ENCODE measurements around the gene KLHDC2.

KLHDC2 gene

GRCh38 chr14:49820176-49820575 lies 52.2 kb downstream of the KLHDC2 start:
- Histone ChIP-seq H3K27ac (ENCODE audit: low read depth, low read length) (no peak overlapping the region), H3K4ac (ENCODE audit: low read depth, low read length) (no peak overlapping the region), H2AFZ (ENCODE audit: insufficient read depth, low read length, poor library complexity) (no peak overlapping the region), H3K36me3 (ENCODE audit: control insufficient read depth in 1 of 2, insufficient read depth in 2 of 2, low read length in 2 of 2) (peaks cover 37 to 40% of the 10 kb centered on the region in 2 experiments), H3K18ac (ENCODE audit: low read length) (no peak overlapping the region), H3K14ac (ENCODE audit: low read length) (no peak overlapping the region), H3K4me2 (ENCODE audit: low read length) (no peak overlapping the region), H2AK5ac (ENCODE audit: low read length) (no peak overlapping the region), H3K23ac (ENCODE audit: low read length) (no peak overlapping the region), H3K27me3 (ENCODE audit: insufficient read depth, low read length) (no peaks in the 10 kb centered on the region), H2BK120ac (ENCODE audit: insufficient read depth, low read length, poor library complexity) (no peak overlapping the region), H3K4me1 (ENCODE audit: control insufficient read depth in 1 of 2, insufficient read depth in 2 of 2, low read length in 2 of 2) (no peaks in the 10 kb centered on the region), H3K79me1 (ENCODE audit: low read length) (no peaks in the 10 kb centered on the region), H3K4me3 (ENCODE audit: low read depth, low read length) (no peak overlapping the region), H3K79me2 (ENCODE audit: control insufficient read depth, insufficient read depth, low read length, poor library complexity) (no peaks in the 10 kb centered on the region), H4K91ac (ENCODE audit: low read depth, low read length) (no peak overlapping the region), H2BK5ac (ENCODE audit: low read depth, low read length, poor library complexity) (no peak overlapping the region), H4K12ac (ENCODE audit: low read depth, low read length) (no peak overlapping the region), H2BK12ac (ENCODE audit: low read length) (no peak overlapping the region), H3K9ac (ENCODE audit: low read length) (no peak overlapping the region), H3K9me3 (ENCODE audit: insufficient read depth, low read depth, low read length) (no peaks in the 10 kb centered on the region), H4K8ac (ENCODE audit: low read depth, low read length) (no peak overlapping the region)
- DNase-seq = no peak
- WGBS (ENCODE audit: extremely low coverage, insufficient coverage, insufficient read length) = no CpG with 5 or more reads among the region's 12 CpGs

DNA sequence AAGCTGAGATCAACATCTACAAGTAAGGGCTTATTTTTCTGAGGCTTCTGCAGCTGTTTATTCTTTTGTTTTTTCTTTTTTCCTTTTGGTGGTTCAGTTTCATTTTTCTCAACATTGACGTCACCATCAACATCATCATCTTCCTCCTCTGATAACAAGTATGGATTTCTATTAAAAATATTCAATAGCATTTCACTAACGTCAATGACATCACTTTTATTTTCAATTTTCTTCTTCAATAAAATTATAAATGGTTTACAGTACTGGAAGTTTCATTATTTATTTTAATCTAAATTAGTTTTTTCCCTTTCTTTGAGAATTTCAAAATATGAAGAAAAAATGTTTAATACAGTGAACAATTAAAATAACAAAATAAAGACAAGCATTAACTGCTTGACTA lies 60.7 kb downstream of the KLHDC2 start:
- DNase-seq = no peak

More for the DNA sequence above, 60.7 kb downstream of the KLHDC2 start:
- H3K4me2 ChIP-seq (ENCODE audit: low read length) = no peak overlapping the region
- H2BK12ac ChIP-seq (ENCODE audit: low read length) = no peak overlapping the region
- H3K27ac ChIP-seq (ENCODE audit: low read depth, low read length) = no peak overlapping the region
- H3K79me1 ChIP-seq (ENCODE audit: low read length) = no peaks in the 10 kb centered on the region
- H2AFZ ChIP-seq (ENCODE audit: insufficient read depth, low read length, poor library complexity) = no peak overlapping the region
- no peak overlapping the region for H4K12ac ChIP-seq (ENCODE audit: low read depth, low read length)
- no peak overlapping the region for H2BK120ac ChIP-seq (ENCODE audit: insufficient read depth, low read length, poor library complexity)
- H3K14ac ChIP-seq (ENCODE audit: low read length) = no peak overlapping the region
- H2BK5ac ChIP-seq (ENCODE audit: low read depth, low read length, poor library complexity) = no peak overlapping the region
- no peak overlapping the region for H3K4ac ChIP-seq (ENCODE audit: low read depth, low read length)
- H3K4me1 ChIP-seq (ENCODE audit: control insufficient read depth in 1 of 2, insufficient read depth in 2 of 2, low read length in 2 of 2) = no peaks in the 10 kb centered on the region
- no peak overlapping the region for H4K91ac ChIP-seq (ENCODE audit: low read depth, low read length)
- H3K36me3 ChIP-seq (ENCODE audit: control insufficient read depth in 1 of 2, insufficient read depth in 2 of 2, low read length in 2 of 2) = peaks cover 36 to 42% of the 10 kb centered on the region in 2 experiments
- H3K9me3 ChIP-seq (ENCODE audit: insufficient read depth, low read depth, low read length) = no peaks in the 10 kb centered on the region
- no peak overlapping the region for H3K18ac ChIP-seq (ENCODE audit: low read length)
- no peak overlapping the region for H3K9ac ChIP-seq (ENCODE audit: low read length)
- no peak overlapping the region for H3K4me3 ChIP-seq (ENCODE audit: low read depth, low read length)
- H3K79me2 ChIP-seq (ENCODE audit: control insufficient read depth, insufficient read depth, low read length, poor library complexity) = no peaks in the 10 kb centered on the region
- H3K23ac ChIP-seq (ENCODE audit: low read length) = no peak overlapping the region
- H4K8ac ChIP-seq (ENCODE audit: low read depth, low read length) = no peak overlapping the region
- no CpG with 5 or more reads among the region's 2 CpGs for WGBS (ENCODE audit: extremely low coverage, insufficient coverage, insufficient read length)
- H3K27me3 ChIP-seq (ENCODE audit: insufficient read depth, low read length) = no peaks in the 10 kb centered on the region
- H2AK5ac ChIP-seq (ENCODE audit: low read length) = no peak overlapping the region

Measured in trophoblast cell (in vitro differentiated cells and primary cell).